WTC11 (cell line): ENCODE data around the gene CCDC107. TPM values are rescaled to one million over a fixed set of nuclear protein-coding genes. Genes with fewer than 3 reads are reported as not detected.
A peak's percentile ranks its signal among the peaks of the same experiment; 100 is the strongest.

Experiments
- ATAC-seq: fragments of 200-7000 bp; cut with Tn5 transposase; 2 replicates; pipeline ENCODE4 v1.10.0; 2021; ENCODE audit warnings: mild to moderate bottlenecking, moderate library complexity
- CTCF ChIA-PET: fragments of 300-600 bp; sonication (Branson Sonifier 250); formaldehyde crosslinking; loops from one replicate; lab custom pipeline; 2021; ENCODE audit warnings: antibody characterized with exemption; lab: Charles Lee
- POLR2A ChIA-PET: fragments of 350-600 bp; sonication (Branson Sonifier 250); formaldehyde crosslinking; loops from one replicate; lab custom pipeline; 2021; ENCODE audit warnings: antibody characterized with exemption; lab: Charles Lee
- DNase-seq: peaks from one replicate; pipeline ENCODE4 v3.0.0; 2021; ENCODE audit warnings: low spot score
- H3K27ac Mint-ChIP-seq: 2 replicates; pipeline ENCODE4 v1.8.0; 2021; ENCODE audit warnings: mixed read lengths
- H3K27me3 Mint-ChIP-seq: 2 replicates; pipeline ENCODE4 v1.8.0; 2021; ENCODE audit warnings: low read depth, mild to moderate bottlenecking, moderate library complexity, mixed read lengths
- H3K36me3 Mint-ChIP-seq: 2 replicates; pipeline ENCODE4 v1.8.0; 2021; ENCODE audit warnings: mixed read lengths
- H3K4me1 Mint-ChIP-seq: 2 replicates; pipeline ENCODE4 v1.8.0; 2022; ENCODE audit warnings: mixed read lengths
- H3K4me3 Mint-ChIP-seq: 2 replicates; pipeline ENCODE4 v1.8.0; 2021; ENCODE audit warnings: mild to moderate bottlenecking, moderate library complexity, mixed read lengths
- H3K9me3 Mint-ChIP-seq: 2 replicates; pipeline ENCODE4 v1.8.0; 2021; ENCODE audit warnings: mixed read lengths
- CREB1 ChIP-seq: sonication (generic); formaldehyde crosslinking; IDR thresholded peaks from 2 replicates; pipeline ENCODE4 v1.8.0; 2023; ENCODE audit warnings: mild to moderate bottlenecking, missing genetic modification reagents
- GABPB1 ChIP-seq: sonication (generic); formaldehyde crosslinking; IDR thresholded peaks from 2 replicates; pipeline ENCODE4 v1.8.1; 2023; ENCODE audit warnings: mild to moderate bottlenecking, missing genetic modification reagents
- NFE2L1 ChIP-seq: sonication (generic); formaldehyde crosslinking; IDR thresholded peaks from 2 replicates; pipeline ENCODE4 v1.8.1; 2023; ENCODE audit warnings: missing genetic modification reagents
- SP1 ChIP-seq: sonication (generic); formaldehyde crosslinking; conservative IDR thresholded peaks from 2 replicates; pipeline ENCODE4 v1.8.1; 2022; ENCODE audit warnings: missing genetic modification reagents
- TCF7 ChIP-seq: sonication (generic); formaldehyde crosslinking; IDR thresholded peaks from 2 replicates; pipeline ENCODE4 v1.8.0; 2022; ENCODE audit warnings: mild to moderate bottlenecking, low read depth, missing genetic modification reagents, moderate library complexity
- TEAD4 ChIP-seq: sonication (generic); formaldehyde crosslinking; IDR thresholded peaks from 2 replicates; pipeline ENCODE4 v1.8.0; 2022; ENCODE audit warnings: mild to moderate bottlenecking, missing genetic modification reagents
- TP53 ChIP-seq: sonication (generic); formaldehyde crosslinking; IDR thresholded peaks from 2 replicates; pipeline ENCODE4 v1.8.1; 2023; ENCODE audit warnings: mild to moderate bottlenecking, missing genetic modification reagents
- ZBTB21 ChIP-seq: sonication (generic); formaldehyde crosslinking; IDR thresholded peaks from 2 replicates; pipeline ENCODE4 v1.8.1; 2023; ENCODE audit warnings: mild to moderate bottlenecking, missing genetic modification reagents, borderline replicate concordance
- ZNF317 ChIP-seq: sonication (generic); formaldehyde crosslinking; IDR thresholded peaks from 2 replicates; pipeline ENCODE4 v1.8.1; 2023; ENCODE audit warnings: low read depth, mild to moderate bottlenecking, moderate library complexity, missing genetic modification reagents, borderline replicate concordance
- ZNF423 ChIP-seq: fragments of 250-450 bp; sonication (Bioruptor Pico); IDR thresholded peaks from 2 replicates; pipeline ENCODE4 v2.1.2; 2022; ENCODE audit warnings: mild to moderate bottlenecking, moderate library complexity
- total RNA-seq: library from RNA; stranded (reverse); gene quantifications from 3 replicates; pipeline ENCODE4 v1.2.3, GENCODE V29; 2021
- TF ChIP-seq, protein P1 (sequence below): sonication (generic); formaldehyde crosslinking; IDR thresholded peaks from 2 replicates; pipeline ENCODE4 v1.8.1; 2023; ENCODE audit warnings: mild to moderate bottlenecking, missing genetic modification reagents, moderate library complexity
- TF ChIP-seq, protein P2 (sequence below): sonication (generic); formaldehyde crosslinking; IDR thresholded peaks from 2 replicates; pipeline ENCODE4 v1.8.1; 2023; ENCODE audit warnings: mild to moderate bottlenecking, moderate library complexity, missing genetic modification reagents
- TF ChIP-seq, protein P3 (sequence below): fragments of 250-450 bp; sonication (Bioruptor Pico); IDR thresholded peaks from 2 replicates; pipeline ENCODE4 v1.9.0; 2021; ENCODE audit warnings: mild to moderate bottlenecking
- TF ChIP-seq, protein P4 (sequence below): sonication (generic); formaldehyde crosslinking; conservative IDR thresholded peaks from 2 replicates; pipeline ENCODE4 v1.8.1; 2022; ENCODE audit warnings: mild to moderate bottlenecking, missing genetic modification reagents
- TF ChIP-seq, protein P5 (sequence below): sonication (generic); formaldehyde crosslinking; IDR thresholded peaks from 2 replicates; pipeline ENCODE4 v1.8.1; 2023; ENCODE audit warnings: mild to moderate bottlenecking, missing genetic modification reagents, borderline replicate concordance
- TF ChIP-seq, protein P6 (sequence below): sonication (generic); formaldehyde crosslinking; IDR thresholded peaks from 2 replicates; pipeline ENCODE4 v1.8.0; 2023; ENCODE audit warnings: mild to moderate bottlenecking, missing genetic modification reagents
- TF ChIP-seq, protein P7 (sequence below): sonication (generic); formaldehyde crosslinking; IDR thresholded peaks from 2 replicates; pipeline ENCODE4 v1.8.0; 2022; ENCODE audit warnings: mild to moderate bottlenecking, missing genetic modification reagents

CCDC107 gene
- total RNA-seq, 1 experiment from 2014 or later: 10.8 TPM

DNA sequence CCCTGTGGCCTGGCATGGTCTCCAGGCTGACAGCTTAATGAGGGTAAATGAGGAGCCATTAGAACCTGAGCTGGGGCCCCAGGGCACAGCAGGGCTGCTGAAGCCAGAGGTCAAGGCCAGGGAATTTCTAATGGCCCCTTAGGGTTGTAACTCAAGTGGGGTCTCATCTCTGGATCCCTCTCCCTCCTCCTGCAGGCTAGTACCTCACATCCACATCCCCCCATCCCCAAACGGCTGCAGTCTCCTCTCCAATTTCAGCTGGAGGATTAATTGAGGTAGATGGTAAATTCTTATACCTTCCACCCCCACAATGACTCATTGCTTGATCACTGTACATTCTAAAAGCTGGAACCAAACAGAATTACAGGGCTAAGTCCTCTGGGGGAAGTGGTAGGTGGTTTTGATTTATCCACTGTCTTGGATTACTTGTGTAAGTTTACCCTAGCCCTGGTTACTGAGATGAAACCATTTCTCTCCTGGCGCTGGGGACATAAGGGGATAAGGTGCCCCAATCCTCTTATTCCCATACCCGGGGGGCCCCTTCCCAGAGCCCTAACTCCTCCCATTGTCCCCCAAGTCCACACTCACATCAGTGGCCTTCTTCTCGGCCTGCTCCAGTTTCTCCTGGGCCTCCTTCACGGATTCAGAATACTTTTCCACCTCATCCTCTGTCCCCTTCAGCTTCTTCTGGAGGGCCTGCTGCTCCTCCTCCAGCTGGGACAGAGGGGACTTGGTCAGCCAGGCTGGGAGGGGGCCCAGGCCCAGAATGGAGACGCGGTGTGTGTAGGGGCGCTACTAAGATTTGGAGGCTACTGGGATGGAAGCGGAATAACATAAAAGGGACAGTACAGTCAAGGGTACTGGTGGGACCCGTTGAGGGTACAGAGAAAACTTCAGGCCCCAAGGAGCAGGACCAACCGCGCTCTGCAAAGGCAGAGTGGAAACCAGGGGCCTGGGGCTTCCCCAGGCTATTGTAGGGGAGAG, 30.8 kb downstream of the CCDC107 start:
- DNase-seq (no peak), ATAC-seq (no peak)

More for the DNA sequence above, 30.8 kb downstream of the CCDC107 start:
- no peaks in the 10 kb centered on the region for H3K27me3 Mint-ChIP-seq
- POLR2A ChIA-PET: interaction anchor here (0.6 to 5.2 kb wide), 10 partner anchors 8 to 1051 kb away, joined by 3 to 38 read pairs (median 4); partner anchors contain the start of genes ARHGEF39, CCDC107 and RMRP
- H3K9me3 Mint-ChIP-seq: no peaks in the 10 kb centered on the region
- TF ChIP-seq TCF7 (CRISPR knock-in tag) (no peak), ZNF423 (no peak), TEAD4 (CRISPR knock-in tag) (no peak), ZNF317 (no peak), ZBTB21 (no peak), CREB1 (no peak), TP53 (CRISPR knock-in tag) (no peak), SP1 (CRISPR knock-in tag) (no peak), GABPB1 (CRISPR knock-in tag) (no peak), NFE2L1 (CRISPR knock-in tag) (no peak)
- TF ChIP-seq, protein P1, sequence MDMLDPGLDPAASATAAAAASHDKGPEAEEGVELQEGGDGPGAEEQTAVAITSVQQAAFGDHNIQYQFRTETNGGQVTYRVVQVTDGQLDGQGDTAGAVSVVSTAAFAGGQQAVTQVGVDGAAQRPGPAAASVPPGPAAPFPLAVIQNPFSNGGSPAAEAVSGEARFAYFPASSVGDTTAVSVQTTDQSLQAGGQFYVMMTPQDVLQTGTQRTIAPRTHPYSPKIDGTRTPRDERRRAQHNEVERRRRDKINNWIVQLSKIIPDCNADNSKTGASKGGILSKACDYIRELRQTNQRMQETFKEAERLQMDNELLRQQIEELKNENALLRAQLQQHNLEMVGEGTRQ: no peak
- TF ChIP-seq, protein P2, sequence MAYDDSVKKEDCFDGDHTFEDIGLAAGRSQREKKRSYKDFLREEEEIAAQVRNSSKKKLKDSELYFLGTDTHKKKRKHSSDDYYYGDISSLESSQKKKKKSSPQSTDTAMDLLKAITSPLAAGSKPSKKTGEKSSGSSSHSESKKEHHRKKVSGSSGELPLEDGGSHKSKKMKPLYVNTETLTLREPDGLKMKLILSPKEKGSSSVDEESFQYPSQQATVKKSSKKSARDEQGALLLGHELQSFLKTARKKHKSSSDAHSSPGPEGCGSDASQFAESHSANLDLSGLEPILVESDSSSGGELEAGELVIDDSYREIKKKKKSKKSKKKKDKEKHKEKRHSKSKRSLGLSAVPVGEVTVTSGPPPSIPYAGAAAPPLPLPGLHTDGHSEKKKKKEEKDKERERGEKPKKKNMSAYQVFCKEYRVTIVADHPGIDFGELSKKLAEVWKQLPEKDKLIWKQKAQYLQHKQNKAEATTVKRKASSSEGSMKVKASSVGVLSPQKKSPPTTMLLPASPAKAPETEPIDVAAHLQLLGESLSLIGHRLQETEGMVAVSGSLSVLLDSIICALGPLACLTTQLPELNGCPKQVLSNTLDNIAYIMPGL (CRISPR knock-in tag): no peak
- TF ChIP-seq, protein P3, sequence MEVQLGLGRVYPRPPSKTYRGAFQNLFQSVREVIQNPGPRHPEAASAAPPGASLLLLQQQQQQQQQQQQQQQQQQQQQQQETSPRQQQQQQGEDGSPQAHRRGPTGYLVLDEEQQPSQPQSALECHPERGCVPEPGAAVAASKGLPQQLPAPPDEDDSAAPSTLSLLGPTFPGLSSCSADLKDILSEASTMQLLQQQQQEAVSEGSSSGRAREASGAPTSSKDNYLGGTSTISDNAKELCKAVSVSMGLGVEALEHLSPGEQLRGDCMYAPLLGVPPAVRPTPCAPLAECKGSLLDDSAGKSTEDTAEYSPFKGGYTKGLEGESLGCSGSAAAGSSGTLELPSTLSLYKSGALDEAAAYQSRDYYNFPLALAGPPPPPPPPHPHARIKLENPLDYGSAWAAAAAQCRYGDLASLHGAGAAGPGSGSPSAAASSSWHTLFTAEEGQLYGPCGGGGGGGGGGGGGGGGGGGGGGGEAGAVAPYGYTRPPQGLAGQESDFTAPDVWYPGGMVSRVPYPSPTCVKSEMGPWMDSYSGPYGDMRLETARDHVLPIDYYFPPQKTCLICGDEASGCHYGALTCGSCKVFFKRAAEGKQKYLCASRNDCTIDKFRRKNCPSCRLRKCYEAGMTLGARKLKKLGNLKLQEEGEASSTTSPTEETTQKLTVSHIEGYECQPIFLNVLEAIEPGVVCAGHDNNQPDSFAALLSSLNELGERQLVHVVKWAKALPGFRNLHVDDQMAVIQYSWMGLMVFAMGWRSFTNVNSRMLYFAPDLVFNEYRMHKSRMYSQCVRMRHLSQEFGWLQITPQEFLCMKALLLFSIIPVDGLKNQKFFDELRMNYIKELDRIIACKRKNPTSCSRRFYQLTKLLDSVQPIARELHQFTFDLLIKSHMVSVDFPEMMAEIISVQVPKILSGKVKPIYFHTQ (CRISPR knock-in tag): no peak
- TF ChIP-seq, protein P4, sequence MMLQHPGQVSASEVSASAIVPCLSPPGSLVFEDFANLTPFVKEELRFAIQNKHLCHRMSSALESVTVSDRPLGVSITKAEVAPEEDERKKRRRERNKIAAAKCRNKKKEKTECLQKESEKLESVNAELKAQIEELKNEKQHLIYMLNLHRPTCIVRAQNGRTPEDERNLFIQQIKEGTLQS (CRISPR knock-in tag): no peak
- TF ChIP-seq, protein P5, sequence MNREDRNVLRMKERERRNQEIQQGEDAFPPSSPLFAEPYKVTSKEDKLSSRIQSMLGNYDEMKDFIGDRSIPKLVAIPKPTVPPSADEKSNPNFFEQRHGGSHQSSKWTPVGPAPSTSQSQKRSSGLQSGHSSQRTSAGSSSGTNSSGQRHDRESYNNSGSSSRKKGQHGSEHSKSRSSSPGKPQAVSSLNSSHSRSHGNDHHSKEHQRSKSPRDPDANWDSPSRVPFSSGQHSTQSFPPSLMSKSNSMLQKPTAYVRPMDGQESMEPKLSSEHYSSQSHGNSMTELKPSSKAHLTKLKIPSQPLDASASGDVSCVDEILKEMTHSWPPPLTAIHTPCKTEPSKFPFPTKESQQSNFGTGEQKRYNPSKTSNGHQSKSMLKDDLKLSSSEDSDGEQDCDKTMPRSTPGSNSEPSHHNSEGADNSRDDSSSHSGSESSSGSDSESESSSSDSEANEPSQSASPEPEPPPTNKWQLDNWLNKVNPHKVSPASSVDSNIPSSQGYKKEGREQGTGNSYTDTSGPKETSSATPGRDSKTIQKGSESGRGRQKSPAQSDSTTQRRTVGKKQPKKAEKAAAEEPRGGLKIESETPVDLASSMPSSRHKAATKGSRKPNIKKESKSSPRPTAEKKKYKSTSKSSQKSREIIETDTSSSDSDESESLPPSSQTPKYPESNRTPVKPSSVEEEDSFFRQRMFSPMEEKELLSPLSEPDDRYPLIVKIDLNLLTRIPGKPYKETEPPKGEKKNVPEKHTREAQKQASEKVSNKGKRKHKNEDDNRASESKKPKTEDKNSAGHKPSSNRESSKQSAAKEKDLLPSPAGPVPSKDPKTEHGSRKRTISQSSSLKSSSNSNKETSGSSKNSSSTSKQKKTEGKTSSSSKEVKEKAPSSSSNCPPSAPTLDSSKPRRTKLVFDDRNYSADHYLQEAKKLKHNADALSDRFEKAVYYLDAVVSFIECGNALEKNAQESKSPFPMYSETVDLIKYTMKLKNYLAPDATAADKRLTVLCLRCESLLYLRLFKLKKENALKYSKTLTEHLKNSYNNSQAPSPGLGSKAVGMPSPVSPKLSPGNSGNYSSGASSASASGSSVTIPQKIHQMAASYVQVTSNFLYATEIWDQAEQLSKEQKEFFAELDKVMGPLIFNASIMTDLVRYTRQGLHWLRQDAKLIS (CRISPR knock-in tag): no peak
- TF ChIP-seq, protein P6, sequence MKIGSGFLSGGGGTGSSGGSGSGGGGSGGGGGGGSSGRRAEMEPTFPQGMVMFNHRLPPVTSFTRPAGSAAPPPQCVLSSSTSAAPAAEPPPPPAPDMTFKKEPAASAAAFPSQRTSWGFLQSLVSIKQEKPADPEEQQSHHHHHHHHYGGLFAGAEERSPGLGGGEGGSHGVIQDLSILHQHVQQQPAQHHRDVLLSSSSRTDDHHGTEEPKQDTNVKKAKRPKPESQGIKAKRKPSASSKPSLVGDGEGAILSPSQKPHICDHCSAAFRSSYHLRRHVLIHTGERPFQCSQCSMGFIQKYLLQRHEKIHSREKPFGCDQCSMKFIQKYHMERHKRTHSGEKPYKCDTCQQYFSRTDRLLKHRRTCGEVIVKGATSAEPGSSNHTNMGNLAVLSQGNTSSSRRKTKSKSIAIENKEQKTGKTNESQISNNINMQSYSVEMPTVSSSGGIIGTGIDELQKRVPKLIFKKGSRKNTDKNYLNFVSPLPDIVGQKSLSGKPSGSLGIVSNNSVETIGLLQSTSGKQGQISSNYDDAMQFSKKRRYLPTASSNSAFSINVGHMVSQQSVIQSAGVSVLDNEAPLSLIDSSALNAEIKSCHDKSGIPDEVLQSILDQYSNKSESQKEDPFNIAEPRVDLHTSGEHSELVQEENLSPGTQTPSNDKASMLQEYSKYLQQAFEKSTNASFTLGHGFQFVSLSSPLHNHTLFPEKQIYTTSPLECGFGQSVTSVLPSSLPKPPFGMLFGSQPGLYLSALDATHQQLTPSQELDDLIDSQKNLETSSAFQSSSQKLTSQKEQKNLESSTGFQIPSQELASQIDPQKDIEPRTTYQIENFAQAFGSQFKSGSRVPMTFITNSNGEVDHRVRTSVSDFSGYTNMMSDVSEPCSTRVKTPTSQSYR: no peak
- TF ChIP-seq, protein P7, sequence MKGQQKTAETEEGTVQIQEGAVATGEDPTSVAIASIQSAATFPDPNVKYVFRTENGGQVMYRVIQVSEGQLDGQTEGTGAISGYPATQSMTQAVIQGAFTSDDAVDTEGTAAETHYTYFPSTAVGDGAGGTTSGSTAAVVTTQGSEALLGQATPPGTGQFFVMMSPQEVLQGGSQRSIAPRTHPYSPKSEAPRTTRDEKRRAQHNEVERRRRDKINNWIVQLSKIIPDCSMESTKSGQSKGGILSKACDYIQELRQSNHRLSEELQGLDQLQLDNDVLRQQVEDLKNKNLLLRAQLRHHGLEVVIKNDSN (CRISPR knock-in tag): no peak
- CTCF ChIA-PET: interaction anchor here (0.6 to 6.8 kb wide), 10 partner anchors 8 to 121 kb away, joined by 3 to 49 read pairs (median 19); partner anchors contain the start of genes ARHGEF39, CCDC107 and TESK1
- H3K4me3 Mint-ChIP-seq: peak overlapping the region; percentile 91
- 0 out of 2 replicates have a peak overlapping the region, but pooled peaks have one; percentile 48 for H3K27ac Mint-ChIP-seq
- H3K4me1 Mint-ChIP-seq: peaks cover 23% of the 10 kb centered on the region
- H3K36me3 Mint-ChIP-seq: peaks cover 22% of the 10 kb centered on the region
